Endothelial cell of umbilical vein (primary cell): ENCODE results near the gene CACNA1C. TPM values are rescaled to one million over a fixed set of nuclear protein-coding genes. Genes with fewer than 3 reads are reported as not detected.

ENCODE experiments used
- BruUV-seq: library from RNA; stranded (reverse); fragments of 400-500 nt; replicated peaks from 2 replicates; lab custom pipeline; 2021; lab: Mats Ljungman, UMichigan
- CTCF ChIA-PET: fragments of 300-600, 350-600 bp; sonication (Branson Sonifier 250); formaldehyde crosslinking; loops from one replicate; lab custom pipeline; 2021; ENCODE audit warnings: antibody characterized with exemption, inconsistent platforms; lab: Charles Lee
- POLR2A ChIA-PET: fragments of 300-600, 350-600 bp; sonication (Branson Sonifier 250); formaldehyde crosslinking; loops from one replicate; lab custom pipeline; 2021; ENCODE audit warnings: antibody characterized with exemption, inconsistent platforms; lab: Charles Lee
- DNase-seq: peaks from one replicate; pipeline ENCODE4 v3.0.0-alpha.2; 2011; ENCODE audit warnings: low read depth, low spot score
- FAIRE-seq: peaks from 2 replicates; lab custom pipeline; 2011; peaks lifted over from hg19 to GRCh38; lab: Jason Lieb, UNC
- H2AFZ ChIP-seq: 2 replicates; pipeline ENCODE4 v1.6.0; 2012; ENCODE audit warnings: low read depth, low read length, control low read depth, inconsistent platforms
- H3K27ac ChIP-seq: 2 replicates; pipeline ENCODE4 v1.5.1; 2011; ENCODE audit warnings: low read depth, mild to moderate bottlenecking, control low read depth, low read length, moderate library complexity; ENCODE audit not compliant: insufficient read depth
- H3K27me3 ChIP-seq, 2 experiments: 2 replicates each; pipeline versions ENCODE4 v1.6.0 to v1.6.1; 2011; ENCODE audit warnings: low read length in 2 of 2, mixed read lengths in 1 of 2; ENCODE audit not compliant: control insufficient read depth in 2 of 2, insufficient read depth in 2 of 2
- H3K36me3 ChIP-seq, 2 experiments: 2 replicates in 1 of 2; 3 replicates in 1 of 2; pipeline ENCODE4 v1.5.1; 2011; ENCODE audit warnings: low read length in 2 of 2, mild to moderate bottlenecking in 1 of 2, moderate library complexity in 1 of 2; ENCODE audit not compliant: control insufficient read depth in 2 of 2, insufficient read depth in 2 of 2; ENCODE audit errors: extremely low read depth in 1 of 2
- H3K4me1 ChIP-seq: 3 replicates; pipeline ENCODE4 v1.5.1; 2011; ENCODE audit warnings: mild to moderate bottlenecking, low read length; ENCODE audit not compliant: control insufficient read depth, insufficient read depth; ENCODE audit errors: extremely low read depth
- H3K4me2 ChIP-seq: 2 replicates; pipeline ENCODE4 v1.6.1; 2011; ENCODE audit warnings: low read length, control low read depth, mixed read lengths; ENCODE audit not compliant: insufficient read depth
- H3K4me3 ChIP-seq, 3 experiments: fragments of 200-600 bp in 1 of 3; sonication (generic), shearing (Covaris generic) in 1 of 3; replicated peaks in 1 of 3; 2 replicates each; pipeline ENCODE4 v1.5.1; 2011 to 2016; ENCODE audit warnings: control low read depth in 3 of 3, low read length in 3 of 3, mild to moderate bottlenecking in 2 of 3, inconsistent platforms in 1 of 3, low read depth in 1 of 3, moderate library complexity in 1 of 3; ENCODE audit not compliant: insufficient read depth in 1 of 3
- H3K79me2 ChIP-seq: 2 replicates; pipeline ENCODE4 v1.6.0; 2012; ENCODE audit warnings: low read length, inconsistent platforms; ENCODE audit not compliant: control insufficient read depth, insufficient read depth
- H3K9ac ChIP-seq: replicated peaks from 2 replicates; pipeline ENCODE3; 2011; ENCODE audit warnings: low read length, control low read depth; ENCODE audit not compliant: insufficient read depth; ENCODE audit errors: extremely low read depth
- H3K9me1 ChIP-seq: replicated peaks from 3 replicates; pipeline ENCODE4 v1.6.0; 2011; ENCODE audit warnings: mild to moderate bottlenecking, low read length; ENCODE audit not compliant: control insufficient read depth, insufficient read depth; ENCODE audit errors: extremely low read depth
- H3K9me3 ChIP-seq: replicated peaks from 2 replicates; pipeline ENCODE4 v1.5.1; 2012; ENCODE audit warnings: low read length, inconsistent platforms; ENCODE audit not compliant: control insufficient read depth, insufficient read depth
- H4K20me1 ChIP-seq: replicated peaks from 2 replicates; pipeline ENCODE3; 2011; ENCODE audit warnings: mild to moderate bottlenecking, low read length; ENCODE audit not compliant: control insufficient read depth, insufficient read depth; ENCODE audit errors: extremely low read depth
- EZH2 ChIP-seq: IDR thresholded peaks from 2 replicates; pipeline ENCODE4 v1.6.1; 2012; ENCODE audit warnings: borderline replicate concordance, low read depth, mild to moderate bottlenecking, moderate library complexity, low read length, inconsistent platforms; ENCODE audit not compliant: severe bottlenecking
- FOS ChIP-seq: IDR thresholded peaks from 2 replicates; pipeline ENCODE4 v1.6.1; 2011; ENCODE audit warnings: mild to moderate bottlenecking, low read length, moderate library complexity, borderline replicate concordance; ENCODE audit not compliant: insufficient read depth
- GATA2 ChIP-seq: IDR thresholded peaks from 2 replicates; pipeline ENCODE4 v1.7.0; 2011; ENCODE audit warnings: low read depth, mild to moderate bottlenecking, moderate library complexity, mixed read lengths, low read length; ENCODE audit not compliant: insufficient read length, insufficient read depth
- JUN ChIP-seq: IDR thresholded peaks from 2 replicates; pipeline ENCODE4 v1.6.1; 2011; ENCODE audit warnings: borderline replicate concordance, low read depth; ENCODE audit not compliant: insufficient read length, insufficient read depth
- MYC ChIP-seq: IDR thresholded peaks from one replicate; pipeline ENCODE4 v1.6.1; 2011; ENCODE audit warnings: mild to moderate bottlenecking, low read depth, low read length
- POLR2A ChIP-seq: IDR thresholded peaks from 2 replicates; pipeline ENCODE4 v1.6.1; 2012; ENCODE audit warnings: low read depth, mild to moderate bottlenecking, control low read depth, low read length
- POLR2AphosphoS5 ChIP-seq: IDR thresholded peaks from 2 replicates; pipeline ENCODE4 v1.6.1; 2012; ENCODE audit warnings: low read depth, mild to moderate bottlenecking, control low read depth, low read length, moderate library complexity; ENCODE audit not compliant: insufficient read depth
- dilution Hi-C: fragments of 300-500 bp; cut with MboI; formaldehyde crosslinking; loops from one replicate; pipeline ENCODE4 v1.15.0; 2019; ENCODE audit warnings: low sequenced_read_pairs; ENCODE audit not compliant: extremely low pct_ligation_motif_present
- intact Hi-C: fragments of 100-400 bp; cut with micrococcal nuclease; formaldehyde crosslinking; loops from one replicate; pipeline ENCODE4 v1.10.0; 2022
- polyA plus RNA-seq, 4 experiments: library from polyadenylated mRNA; depleted of rRNA in 3 of 4; stranded (reverse) in 3 of 4; unstranded in 1 of 4; fragments of >200 nt; gene quantifications; 2 replicates each; pipeline versions ENCODE4 v1.2.1 to v1.2.3, GENCODE V29; 2011 to 2012; ENCODE audit warnings: missing spikeins in 1 of 4
- total RNA-seq: library from RNA; stranded (reverse); gene quantifications from 2 replicates; pipeline ENCODE4 v1.2.3, GENCODE V29; 2021
- TF ChIP-seq, protein P1 (sequence below), 2 donors: IDR thresholded peaks; 1 replicate in 1 of 2; 2 replicates in 1 of 2; pipeline ENCODE4 v1.5.1; 2011; ENCODE audit warnings: low read length in 2 of 2, mild to moderate bottlenecking in 2 of 2, moderate library complexity in 2 of 2, control low read depth in 1 of 2, inconsistent platforms in 1 of 2, low read depth in 1 of 2; ENCODE audit not compliant: insufficient read depth in 1 of 2; ENCODE audit errors: extremely low read depth in 1 of 2
- TF ChIP-seq, protein P2 (sequence below): IDR thresholded peaks from 2 replicates; pipeline ENCODE4 v1.6.1; 2011; ENCODE audit not compliant: insufficient read depth, insufficient read length

Gene CACNA1C
- total and polyA plus RNA-seq, 2 donors (not counting 3 experiments of a cell fraction or from before 2014, with no cell fraction given): not detected

DNA sequence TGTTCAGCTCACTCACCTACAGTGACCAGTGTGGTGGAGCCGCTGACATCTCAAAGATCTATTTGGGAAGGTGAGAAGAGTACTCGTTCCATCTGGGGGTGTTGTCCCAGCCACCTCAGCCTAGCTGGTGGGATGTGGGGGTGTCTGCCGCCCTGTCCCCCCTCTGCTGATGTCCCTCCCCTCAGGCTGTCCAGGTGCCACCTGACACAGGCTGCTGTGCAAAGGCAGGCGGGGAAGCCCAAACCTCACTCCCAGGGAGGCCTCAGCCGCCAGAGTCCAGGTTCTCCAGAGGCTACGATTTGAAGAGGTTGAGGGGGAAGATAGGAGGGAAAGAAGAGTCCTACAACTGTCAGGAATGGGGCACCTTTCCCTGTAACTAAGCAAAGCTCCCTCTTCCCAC, 690.7 kb downstream of the CACNA1C start:
- H4K20me1 ChIP-seq: no peaks in the 10 kb centered on the region
- H3K27ac ChIP-seq: no peak overlapping the region
- H3K4me1 ChIP-seq: no peaks in the 10 kb centered on the region
- intact Hi-C loops (no loop called here), dilution Hi-C loops (no loop called here)
- ChIA-PET CTCF (no interaction called here), POLR2A (no interaction called here)
- FAIRE-seq: no peak
- H3K4me3 ChIP-seq: no peak overlapping the region
- TF ChIP-seq POLR2A (no peak), FOS (no peak), EZH2 (no peak), MYC (no peak), JUN (no peak), GATA2 (no peak), POLR2AphosphoS5 (no peak)
- TF ChIP-seq, protein P1, sequence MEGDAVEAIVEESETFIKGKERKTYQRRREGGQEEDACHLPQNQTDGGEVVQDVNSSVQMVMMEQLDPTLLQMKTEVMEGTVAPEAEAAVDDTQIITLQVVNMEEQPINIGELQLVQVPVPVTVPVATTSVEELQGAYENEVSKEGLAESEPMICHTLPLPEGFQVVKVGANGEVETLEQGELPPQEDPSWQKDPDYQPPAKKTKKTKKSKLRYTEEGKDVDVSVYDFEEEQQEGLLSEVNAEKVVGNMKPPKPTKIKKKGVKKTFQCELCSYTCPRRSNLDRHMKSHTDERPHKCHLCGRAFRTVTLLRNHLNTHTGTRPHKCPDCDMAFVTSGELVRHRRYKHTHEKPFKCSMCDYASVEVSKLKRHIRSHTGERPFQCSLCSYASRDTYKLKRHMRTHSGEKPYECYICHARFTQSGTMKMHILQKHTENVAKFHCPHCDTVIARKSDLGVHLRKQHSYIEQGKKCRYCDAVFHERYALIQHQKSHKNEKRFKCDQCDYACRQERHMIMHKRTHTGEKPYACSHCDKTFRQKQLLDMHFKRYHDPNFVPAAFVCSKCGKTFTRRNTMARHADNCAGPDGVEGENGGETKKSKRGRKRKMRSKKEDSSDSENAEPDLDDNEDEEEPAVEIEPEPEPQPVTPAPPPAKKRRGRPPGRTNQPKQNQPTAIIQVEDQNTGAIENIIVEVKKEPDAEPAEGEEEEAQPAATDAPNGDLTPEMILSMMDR (IDR thresholded peaks at IDR 0.05; ENCODE audit: extremely low read depth in 1 of 2, insufficient read depth in 1 of 2, low read depth in 1 of 2, low read length in 2 of 2): no peak
- TF ChIP-seq, protein P2, sequence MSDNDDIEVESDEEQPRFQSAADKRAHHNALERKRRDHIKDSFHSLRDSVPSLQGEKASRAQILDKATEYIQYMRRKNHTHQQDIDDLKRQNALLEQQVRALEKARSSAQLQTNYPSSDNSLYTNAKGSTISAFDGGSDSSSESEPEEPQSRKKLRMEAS: no peak
- H3K4me2 ChIP-seq: no peak overlapping the region
- no peaks in the 10 kb centered on the region for H3K27me3 ChIP-seq
- no peaks in the 10 kb centered on the region for H3K36me3 ChIP-seq
- no peak overlapping the region for H3K9ac ChIP-seq
- no peak overlapping the region for H2AFZ ChIP-seq
- H3K79me2 ChIP-seq: no peaks in the 10 kb centered on the region
- no peak for DNase-seq
- H3K9me3 ChIP-seq: no peaks in the 10 kb centered on the region
- no peaks in the 10 kb centered on the region for H3K9me1 ChIP-seq
- no TSS peak for BruUV-seq
